Dermis microvascular lymphatic vessel endothelial cell (primary cell): ENCODE data around the gene GRAP. TPM values are rescaled to one million over a fixed set of nuclear protein-coding genes. Genes with fewer than 3 reads are reported as not detected.
A peak's percentile ranks its signal among the peaks of the same experiment; 100 is the strongest.
"Not testable (repeated sequence)": the region's sequence is repeated elsewhere in the genome, so short reads cannot be mapped to it uniquely, and the experiment has no call there.

ENCODE experiments used
- DNase-seq, 2 donors: peaks; one replicate each; pipeline versions ENCODE4 v3.0.0 to v3.0.0-alpha.2; 2010; ENCODE audit warnings: low read depth in 2 of 2
- total RNA-seq: library from RNA; depleted of rRNA; stranded (reverse); fragments of >200 nt; gene quantifications from 2 replicates; pipeline ENCODE4 v1.2.1, GENCODE V29; 2014

GRAP gene
- total RNA-seq, 1 donor from 2014 or later = 152 TPM

DNA sequence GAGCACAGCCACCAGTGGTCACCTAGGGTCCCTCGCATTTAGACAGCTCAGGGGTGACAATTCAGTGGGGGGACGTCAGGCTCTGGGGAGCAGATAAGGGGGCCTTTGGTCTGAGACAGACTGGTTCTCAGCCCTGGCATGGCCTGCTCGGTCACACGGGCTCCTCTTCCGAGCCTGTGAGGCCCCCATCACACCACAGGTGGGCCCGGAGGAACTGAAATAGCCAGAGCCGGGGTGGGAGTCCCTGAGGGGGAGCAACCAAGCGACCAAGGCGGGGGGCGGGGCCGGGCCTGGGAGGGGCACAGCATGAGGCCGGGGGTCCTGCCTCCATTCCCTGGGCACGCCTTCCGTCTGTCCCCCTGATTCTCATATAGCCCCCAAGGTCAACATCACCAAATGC, 4.4 kb downstream of the GRAP start:
- not testable (repeated sequence) for DNase-seq

DNA sequence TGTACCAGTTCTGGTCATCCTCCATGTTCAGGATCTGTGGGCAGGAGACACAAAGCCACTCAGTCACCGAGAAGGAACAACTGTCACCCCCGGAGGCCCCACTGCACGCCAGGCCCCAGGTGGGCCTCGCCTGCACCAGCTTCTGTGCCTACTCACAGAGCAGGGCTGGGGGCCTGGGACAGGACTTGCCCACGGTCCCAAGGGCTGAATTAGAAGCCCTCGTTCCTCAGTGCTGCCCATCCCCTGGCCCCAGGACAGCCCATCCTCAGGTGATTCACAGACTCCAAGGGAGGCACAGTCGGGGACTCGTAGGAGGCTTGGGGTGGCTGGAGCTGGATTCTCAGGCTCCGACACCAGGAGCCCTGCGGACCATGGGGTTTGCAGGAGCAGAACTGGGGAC, 4.9 kb downstream of the GRAP start:
- not testable (repeated sequence) for DNase-seq

DNA sequence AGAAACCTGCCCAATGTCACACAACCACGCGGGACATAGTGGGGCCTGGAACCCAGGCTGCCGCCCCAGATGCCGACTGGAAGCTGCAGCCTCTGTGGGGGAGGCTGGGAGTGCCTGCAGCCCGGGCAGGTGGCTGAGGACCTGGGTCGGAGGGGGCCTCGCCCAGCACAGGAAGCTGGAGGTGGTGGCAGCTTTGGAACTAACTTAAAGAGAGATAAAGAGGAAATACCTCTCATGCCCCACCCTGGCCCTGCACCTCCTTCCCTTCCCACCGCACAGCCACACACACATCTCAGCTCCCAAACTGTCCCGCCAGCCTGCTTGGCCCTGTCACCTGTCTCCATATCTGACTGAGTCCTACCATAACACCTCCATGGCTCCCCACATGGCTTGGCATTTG, 6.4 kb downstream of the GRAP start:
- DNase-seq = not testable (repeated sequence)

DNA sequence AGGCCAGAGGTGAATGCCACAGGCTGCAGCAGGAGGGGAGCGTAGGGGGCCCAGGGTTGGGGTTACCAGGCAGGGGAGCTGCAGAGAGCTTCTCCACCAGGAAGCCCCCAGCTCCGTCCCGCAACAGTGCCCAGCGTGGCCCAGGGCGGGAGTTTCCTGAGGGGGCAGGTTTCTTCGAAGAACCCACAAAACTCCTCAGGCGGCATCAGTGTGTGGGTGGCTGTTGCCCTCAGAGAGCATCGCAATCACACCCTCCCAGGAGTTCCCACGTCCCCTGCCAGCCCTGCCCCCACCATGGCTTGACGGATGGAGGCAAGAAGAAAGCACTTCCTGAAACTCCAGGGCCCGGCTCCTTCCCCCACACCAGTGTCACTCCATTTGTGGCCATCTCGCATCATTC, 8.0 kb downstream of the GRAP start:
- not testable (repeated sequence) for DNase-seq

DNA sequence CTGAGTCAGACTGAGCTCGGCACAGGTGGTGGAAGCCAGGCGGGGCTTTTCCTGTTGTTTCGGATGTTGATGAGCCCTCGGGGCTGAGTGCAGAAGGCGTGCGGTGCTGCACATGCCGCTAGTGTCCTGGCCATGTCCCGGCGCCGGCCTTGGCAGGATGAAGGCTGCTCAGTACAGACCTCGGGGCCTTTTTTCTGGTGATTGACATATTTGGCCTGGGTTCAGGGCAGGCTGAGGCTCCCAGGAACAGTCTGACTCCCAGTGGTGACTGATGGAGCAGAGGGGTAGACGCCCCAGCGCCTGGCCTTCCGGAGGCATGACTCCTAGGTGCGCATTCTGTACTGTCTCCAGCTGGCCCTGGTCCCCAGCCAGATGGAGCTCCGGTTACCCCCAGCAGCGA, 8.8 kb downstream of the GRAP start:
- DNase-seq = not testable (repeated sequence)

DNA sequence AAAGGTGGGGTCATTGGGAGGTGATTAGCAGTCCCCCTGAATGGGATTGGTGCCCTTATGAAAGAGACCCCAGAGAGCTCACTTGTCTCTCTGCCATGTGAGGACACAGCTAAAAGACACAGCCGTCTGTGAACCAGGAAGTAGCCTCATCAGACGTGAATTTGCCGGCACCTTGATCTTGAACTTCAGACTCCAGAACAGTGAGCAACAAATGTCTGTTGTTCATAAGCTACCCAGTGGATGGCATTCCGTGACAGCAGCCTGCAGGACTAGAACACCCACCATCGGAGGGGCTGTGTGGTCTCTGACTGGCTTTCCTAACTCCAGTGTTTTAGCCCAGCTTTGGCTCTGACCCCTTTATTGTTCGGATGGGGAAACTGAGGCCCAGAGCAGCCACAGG, 9.2 kb downstream of the GRAP start:
- DNase-seq = not testable (repeated sequence)

DNA sequence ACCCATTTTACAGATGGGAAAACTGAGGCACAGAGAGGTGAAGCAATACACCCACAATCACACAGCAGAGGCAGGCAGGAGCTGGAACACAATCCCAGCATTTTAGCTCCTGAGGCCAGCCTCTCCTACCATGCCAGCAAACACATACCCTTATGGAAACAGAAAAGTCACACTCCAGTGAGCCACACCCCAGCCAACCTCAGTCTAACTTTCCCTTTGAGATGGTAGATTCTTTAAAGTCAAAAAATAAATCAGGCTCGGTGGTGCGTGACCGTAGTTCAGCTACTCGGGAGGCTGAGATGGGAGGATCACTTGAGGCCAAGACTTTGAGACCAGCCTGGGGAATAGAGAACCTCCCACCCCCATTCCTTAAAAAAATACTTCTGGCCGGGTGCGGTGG, 10.6 kb downstream of the GRAP start:
- not testable (repeated sequence) for DNase-seq

DNA sequence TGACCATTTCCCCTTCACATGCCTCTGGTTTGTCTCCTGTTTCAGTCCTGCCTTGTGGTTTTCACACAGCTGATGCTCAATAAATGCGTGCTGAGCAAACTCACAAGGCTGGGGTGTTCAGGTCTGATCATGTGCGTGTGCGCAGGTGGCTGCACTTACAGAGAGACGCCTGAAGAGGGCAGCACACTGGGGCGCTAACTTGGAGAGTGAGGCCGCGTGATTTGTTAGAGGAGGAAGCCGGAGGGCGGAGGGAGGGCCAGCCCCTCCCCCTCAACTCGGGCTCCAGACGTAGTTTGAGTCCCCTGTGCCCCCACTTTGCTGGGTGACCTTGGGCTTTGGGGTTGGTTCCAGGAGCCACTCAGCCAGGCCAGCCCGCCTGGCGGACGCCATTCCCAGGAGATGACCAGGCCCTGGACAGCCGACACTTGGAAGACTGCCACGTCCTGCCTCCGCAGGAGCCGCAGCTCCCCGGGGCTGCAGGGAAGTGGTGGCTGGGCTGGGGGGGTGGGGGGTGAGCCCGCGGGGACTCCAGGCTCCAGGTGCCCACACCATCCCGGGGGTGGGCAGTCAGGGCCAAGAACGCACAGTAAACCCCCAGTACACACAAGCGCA, 14.3 kb downstream of the GRAP start:
- not testable (repeated sequence) for DNase-seq

DNA sequence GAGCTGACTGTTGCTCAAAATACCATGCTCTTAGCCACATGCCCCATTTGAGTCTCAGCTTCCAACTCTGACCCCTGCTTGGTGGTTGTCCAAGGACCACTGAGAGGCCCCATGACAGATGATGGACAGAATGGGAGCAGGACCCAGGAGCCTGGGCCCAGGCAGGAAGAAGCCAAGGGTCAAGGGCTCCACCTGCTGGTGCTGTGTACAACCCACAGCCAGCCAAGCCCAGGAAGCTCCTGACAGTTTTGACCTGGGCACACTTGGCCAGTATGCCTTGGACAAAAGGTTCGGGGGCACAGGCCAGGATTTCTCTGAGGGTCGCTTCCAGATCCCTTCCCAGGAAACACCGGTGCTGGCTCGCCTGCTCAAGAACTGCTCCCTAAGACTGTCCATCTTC, 15.0 kb downstream of the GRAP start:
- DNase-seq = not testable (repeated sequence)

DNA sequence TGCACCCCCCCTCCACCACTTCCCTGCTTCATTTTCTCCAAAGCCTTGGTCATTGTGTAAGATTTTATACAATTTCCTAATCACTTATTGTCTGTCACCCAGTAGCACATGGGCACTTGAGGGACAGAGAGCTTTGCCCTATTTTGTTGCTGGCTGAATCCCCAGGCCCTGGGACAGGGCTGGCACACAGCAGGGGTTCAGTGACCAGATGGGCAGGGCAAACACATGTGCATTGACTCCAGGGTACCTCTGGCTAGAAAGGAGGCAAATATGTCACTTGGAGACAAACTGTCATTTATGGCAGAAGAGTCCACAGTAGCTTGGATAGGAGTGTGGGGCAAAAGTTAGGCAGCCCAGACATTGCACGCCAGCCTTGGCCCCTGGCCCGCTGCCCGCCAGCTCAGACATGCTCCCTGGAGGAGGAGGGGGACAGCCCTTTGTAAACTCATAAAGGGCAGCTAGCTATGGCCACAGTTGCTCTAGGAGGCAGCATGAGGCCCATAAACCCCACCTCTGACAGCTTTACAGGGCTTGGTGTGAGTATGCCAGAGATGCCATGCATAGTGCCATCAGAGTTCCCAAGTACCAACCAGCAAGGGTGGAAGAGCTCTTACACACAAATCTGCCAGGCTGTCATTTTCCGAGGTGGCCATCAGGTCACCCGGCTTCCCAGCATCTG, 15.8 kb downstream of the GRAP start:
- not testable (repeated sequence) for DNase-seq

DNA sequence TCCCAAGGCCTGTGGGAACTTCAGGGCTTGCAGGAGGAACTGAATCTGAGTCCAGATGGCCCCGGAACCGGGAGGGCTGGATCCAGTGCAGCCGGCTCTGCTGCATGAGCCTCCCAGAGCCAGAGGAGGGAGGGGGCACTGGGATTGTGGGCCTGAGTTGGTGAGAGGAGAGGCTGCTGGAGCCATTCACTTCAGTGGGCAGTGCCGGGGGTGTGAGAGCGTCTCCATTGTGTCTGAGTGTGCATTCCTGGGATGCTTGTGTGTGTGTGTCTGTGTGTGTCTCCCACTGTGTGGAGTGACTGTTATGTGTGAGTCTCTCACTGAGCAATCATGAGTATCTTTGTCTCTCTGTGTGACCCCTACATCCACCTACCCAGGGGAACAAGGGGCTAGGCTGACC, 17.0 kb downstream of the GRAP start:
- not testable (repeated sequence) for DNase-seq

DNA sequence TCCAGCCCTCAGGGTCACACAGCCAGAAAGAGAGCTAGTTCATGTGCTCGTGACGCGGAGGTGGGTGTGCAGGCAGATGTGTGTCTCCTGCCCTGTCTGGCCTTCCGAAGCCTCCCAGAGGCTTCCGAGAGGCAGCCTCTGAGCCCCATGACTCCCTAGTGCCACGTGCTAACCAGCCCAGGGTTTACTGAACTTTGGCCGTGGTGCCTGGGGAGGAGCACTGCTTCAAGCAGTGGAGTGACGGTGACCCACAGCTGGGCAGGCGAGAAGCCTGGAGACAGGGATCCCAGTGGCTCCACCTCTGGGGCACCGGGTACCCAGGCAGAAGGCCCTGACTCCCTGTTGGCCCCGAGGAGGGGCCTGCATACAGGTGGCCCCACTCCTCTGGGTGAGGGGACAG, 18.1 kb downstream of the GRAP start:
- DNase-seq = not testable (repeated sequence)

DNA sequence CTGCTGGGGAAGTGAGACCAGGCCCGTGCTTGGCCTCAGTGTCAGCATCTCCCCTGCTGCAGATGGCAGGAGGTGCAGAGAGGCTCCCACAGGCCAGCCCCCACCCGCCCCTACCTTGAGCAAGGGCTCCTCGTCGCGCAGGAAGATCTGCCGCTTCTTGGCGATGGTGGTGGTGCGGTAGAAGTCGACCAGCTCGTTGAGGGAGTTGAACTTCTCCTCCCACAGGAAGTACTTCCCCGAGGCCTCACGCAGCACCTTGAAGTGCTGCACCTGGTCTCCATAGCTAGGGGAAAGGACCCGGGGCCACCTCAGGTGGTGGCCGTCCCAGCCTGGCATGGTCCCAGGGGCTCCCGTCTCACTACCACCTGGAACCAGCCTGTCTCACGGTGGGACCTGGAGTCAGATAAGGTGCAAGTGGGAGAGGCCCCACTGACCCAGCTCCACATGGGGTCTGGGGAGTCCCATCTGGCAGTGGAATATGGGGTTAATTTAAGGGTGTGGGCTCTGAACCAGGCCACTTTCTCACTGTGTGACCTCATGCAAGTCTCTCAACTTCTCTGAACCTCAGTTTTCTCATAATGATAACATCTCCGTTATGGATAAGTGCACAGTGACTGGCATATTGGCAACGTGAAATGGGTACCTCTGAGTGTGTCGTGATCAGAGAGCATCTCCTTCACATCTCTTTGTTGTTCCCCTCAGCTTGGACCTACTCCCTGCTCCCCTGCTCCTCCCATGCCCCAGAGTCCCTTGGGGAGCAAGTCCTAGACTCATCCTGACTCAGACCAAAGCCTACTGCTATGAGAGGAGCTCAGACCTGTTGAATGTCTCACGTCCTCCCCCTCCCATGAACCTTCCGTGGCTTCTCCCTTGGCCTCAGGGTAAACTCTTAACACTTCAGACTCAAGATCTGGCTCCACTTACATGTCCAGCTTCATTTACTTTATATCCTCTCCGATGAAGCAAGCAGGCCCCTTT, 22.4 kb downstream of the GRAP start:
- no peak for DNase-seq

DNA sequence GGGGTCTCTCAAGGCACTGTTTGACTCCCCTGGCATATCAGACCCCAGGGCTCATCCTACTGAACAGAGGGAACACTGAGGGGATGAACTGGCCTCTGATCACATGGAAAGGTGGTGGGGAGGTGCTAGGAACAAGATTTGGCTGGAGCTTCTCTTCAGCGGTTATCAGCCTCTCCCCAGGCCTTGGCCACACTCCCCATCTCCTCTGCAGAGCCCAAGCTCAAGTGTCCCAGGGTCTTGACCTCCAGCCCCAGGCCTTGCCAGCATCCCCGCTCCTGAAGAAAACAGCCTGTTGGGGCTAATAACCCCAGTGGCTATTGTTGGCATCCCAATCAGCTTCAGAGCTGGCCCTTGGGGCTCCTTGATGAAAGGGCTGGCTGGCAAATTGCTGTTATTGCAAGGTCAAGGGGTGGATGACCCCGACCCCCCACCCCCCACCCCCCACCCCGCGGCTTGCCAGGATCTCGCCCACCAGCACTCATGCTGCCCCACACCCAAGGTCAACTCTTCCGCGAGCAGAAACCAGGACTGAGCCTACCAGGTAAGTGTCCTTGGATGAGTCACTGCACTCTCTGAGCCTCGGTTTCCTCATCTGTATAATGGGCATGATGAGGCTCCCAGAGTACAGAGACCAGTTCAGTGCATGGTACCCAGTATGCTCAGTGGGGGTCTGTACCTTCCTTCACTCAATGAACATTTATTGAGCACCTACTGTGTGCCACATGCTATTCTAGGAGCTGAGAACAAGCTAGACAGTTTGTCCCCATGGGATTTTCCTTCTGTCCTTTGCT, 23.4 kb downstream of the GRAP start:
- DNase-seq = no peak

DNA sequence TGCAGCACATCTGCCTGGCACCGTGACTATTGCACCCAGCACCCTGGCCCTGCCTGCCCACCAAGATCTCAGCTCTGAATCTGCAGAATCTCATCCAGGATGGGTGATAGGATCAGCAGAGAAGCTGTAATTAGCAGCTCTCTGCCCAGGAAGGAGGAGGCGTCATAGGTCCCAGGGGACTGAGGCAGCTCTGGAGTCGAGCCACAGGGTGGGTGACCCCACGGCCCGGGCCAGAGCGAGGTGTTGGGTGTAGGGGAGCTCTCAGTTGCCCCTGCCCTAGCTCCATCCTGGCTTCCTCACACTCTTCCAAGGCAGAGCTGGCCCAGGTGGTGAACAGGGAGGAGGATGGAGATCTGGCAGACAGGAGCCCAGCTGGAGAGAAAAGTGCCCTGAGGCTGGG, 24.0 kb downstream of the GRAP start:
- DNase-seq = no peak

DNA sequence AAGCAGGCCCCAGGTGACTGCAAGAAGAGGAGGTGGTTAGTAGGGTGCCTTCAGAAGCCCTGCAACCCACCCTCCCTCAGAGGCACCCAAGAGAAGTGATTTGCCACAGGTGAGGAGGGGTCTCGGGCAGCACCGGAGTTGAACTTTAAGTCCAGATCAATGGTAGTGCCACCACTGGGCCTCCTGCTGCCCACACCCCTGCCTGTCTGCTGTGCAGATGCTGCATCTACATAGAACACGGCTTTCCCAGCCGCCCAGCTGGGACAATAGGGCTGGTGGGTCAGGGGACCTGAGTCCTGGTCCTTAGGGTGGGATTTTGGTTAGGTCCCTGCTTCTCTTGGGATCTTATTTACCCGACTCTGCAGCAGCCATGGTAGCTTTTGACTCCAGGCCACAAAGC, 24.6 kb downstream of the GRAP start:
- no peak for DNase-seq

DNA sequence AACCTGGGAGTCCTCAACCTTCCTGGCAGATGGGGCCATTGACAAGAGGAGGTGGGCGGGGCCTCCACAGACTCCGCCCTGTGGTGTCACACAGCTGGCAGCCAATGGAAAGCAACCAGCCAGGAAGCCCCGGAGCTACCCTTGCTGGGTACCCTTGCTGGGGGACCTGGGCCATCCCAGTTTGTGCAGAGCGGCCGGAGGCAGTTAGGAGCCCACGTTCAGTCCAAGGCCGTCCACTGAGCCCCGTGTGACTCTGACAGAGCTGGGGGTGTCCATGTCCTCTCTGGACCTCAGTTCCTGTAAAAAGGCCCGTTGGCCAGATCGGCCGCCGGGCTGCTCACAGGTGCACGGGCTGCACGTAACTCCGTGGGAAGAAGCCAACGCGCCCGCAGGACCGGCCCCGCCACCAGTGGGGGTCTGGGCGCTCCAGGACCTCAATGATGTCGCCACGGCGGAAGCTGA, 25.1 kb downstream of the GRAP start:
- peak in 1 of 2 donors; percentile 23 for DNase-seq

DNA sequence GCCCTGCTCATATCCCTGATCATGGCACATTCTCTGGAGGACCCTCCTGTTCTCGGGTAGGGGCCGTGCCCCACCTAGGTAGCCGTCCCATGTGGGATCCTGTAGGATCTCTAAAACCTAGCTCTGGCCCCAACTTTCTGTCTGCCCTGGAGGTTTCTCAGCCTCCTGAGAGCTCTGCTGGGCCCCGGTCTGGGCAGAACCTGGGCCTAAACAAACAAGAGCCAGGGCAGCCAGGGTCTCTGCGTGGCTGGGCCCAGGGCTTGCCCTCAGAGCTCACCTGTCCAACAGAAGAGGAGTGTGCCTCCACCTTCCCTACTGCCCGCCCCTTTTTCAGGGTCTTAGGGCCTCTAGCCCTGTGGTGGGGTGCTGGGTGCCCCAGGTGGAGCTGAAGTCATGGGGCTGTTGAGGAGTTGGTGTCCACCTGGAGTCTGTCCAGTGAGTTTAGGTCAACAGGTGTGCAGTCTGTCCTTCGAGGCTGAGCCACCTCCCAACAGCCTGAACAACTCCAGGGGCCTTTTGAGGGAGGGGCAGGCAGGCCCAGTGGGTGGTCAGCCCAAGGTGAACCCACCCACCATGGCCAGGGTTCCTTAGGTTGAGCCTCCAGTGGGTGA, 25.6 kb downstream of the GRAP start:
- not testable (repeated sequence) for DNase-seq

DNA sequence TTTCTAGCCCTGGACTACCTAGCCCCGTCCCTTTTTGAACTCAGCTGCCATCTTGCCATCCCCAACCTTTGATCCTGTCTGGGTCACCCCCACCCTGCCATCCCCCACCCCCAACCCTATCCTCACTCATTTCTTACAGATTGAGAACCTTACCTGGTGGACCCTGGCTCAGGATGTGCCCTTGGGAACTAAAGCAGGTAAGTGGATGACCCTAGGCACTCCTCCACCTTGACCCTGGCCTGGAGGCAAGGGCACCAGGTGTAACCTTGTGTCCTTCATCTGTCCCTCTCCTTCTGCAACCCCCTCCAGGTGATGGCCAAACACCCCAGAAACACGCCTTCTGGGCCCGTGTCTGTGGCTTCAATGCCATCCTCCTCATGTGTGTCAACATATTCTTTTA, 26.7 kb downstream of the GRAP start:
- DNase-seq = no peak

DNA sequence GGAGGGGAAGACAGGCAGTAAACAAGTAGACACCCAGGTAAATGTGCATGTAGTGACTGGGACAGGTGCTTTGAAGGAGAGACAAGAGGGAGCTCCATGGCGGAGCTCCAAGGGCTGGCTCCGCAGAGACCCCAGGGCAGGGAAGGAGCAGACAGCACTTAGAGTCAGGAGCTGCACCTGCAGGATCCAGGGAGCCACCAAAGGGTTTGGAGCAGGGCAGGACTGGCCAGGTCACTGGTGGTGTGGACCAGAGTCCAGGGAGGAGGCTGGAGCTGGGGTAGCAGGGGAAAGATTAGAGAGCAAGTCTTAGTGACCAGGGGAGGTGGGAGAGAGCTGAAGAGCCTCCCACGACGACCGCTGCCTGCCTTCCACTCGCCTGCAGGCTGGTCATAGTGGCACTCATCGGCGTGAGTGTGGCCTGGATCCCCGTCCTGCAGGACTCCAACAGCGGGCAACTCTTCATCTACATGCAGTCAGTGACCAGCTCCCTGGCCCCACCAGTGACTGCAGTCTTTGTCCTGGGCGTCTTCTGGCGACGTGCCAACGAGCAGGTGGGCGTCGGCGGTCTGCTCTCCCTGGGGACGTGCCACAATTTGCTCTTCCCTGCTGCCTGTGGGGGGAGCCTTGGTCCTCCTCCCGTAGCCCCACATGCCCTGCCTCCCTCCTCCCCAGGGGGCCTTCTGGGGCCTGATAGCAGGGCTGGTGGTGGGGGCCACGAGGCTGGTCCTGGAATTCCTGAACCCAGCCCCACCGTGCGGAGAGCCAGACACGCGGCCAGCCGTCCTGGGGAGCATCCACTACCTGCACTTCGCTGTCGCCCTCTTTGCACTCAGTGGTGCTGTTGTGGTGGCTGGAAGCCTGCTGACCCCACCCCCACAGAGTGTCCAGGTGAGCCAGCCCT, 27.5 kb downstream of the GRAP start:
- no peak for DNase-seq
